Measurements from ENCODE around the gene USPL1. TPM values are rescaled to one million over a fixed set of nuclear protein-coding genes. Genes with fewer than 3 reads are reported as not detected.

USPL1 gene
- 11.0 to 17.3 TPM (median 16.3 TPM) in 5 replicates for total RNA-seq (2022; extraction: Qiagen RNA extraction; ENCODE audit: low read depth)

DNA sequence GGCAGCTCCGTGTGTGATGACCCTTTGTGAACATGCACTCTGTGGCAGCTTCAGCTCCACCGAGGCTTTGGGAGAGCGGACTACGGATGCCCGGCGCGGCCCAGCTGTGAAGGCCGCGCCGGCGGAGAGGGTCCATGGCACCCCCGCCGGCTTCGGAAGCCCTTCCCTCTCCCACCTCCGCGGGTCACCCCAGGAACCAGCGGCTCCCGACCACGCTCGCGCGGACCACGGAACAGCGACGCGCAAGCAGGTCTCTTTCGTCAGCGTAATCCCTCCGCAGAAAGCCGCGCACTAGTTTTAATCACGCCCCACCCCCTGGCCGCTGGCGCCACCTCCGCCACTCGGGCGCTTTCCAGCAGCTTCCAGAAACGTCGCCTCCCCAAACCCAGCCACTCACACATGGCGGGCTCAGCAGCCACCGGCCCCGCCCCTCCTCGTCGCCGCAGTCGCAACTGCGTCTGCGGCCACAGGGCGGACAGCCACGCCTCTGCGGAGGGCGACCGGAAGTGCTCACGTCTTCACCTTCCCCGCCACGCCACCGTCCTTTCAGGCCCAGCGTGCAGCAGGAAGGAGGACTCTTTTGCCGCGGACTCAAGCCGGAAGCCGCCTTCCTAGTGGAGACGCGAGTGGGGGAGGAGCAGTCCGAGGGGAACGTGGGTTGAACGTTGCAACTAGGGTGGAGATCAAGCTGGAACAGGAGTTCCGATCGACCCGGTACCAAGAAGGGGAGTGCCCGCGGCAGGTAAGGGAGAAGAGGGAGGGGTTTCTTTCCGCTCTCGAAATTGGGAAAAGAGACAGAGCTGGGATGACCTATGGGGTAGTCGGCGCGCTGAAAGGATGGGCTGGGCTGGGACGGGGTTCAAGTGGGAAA, at the start of gene USPL1:
USPL1 (plus strand) TSS at position 606 of the 871 bp plus-strand sequence. CDS start 3,221 bp downstream, outside the sequence.

Other genes with a start within 250 kb of the USPL1 start
- not detected in 5 replicates for gene UBE2L5, start 195.4 kb upstream of the USPL1 start, total RNA-seq (2022; extraction: Qiagen RNA extraction; ENCODE audit: low read depth)
- 520 to 716 TPM (median 573 TPM) in 5 replicates for gene HMGB1, start 152.0 kb upstream of the USPL1 start, total RNA-seq (2022; extraction: Qiagen RNA extraction; ENCODE audit: low read depth)
- gene ALOX5AP, start 117.6 kb downstream of the USPL1 start, total RNA-seq (2022; extraction: Qiagen RNA extraction; ENCODE audit: low read depth), result 4.8 to 9.4 TPM (median 7.1 TPM) in 5 replicates